C1 segment of cervical spinal cord (tissue), 14 donors: ENCODE measurements around the gene XYLT1.
"Not testable (repeated sequence)": the region's sequence is repeated elsewhere in the genome, so short reads cannot be mapped to it uniquely, and the experiment has no call there.

ENCODE experiments used
- DNase-seq, 14 donors: peaks; one replicate each; lab custom pipeline; 2025; lab: John Stamatoyannopoulos, UW

XYLT1 gene

GRCh38 chr16:17470908-17471718, at the start of gene XYLT1:
Gene XYLT1, minus strand, starts transcription at chr16:17470960. Its CDS starts 164 bp downstream, at chr16:17470796.
- peak in 4 of 14 donors; percentile 42 to 73 (median 49) for DNase-seq

DNA sequence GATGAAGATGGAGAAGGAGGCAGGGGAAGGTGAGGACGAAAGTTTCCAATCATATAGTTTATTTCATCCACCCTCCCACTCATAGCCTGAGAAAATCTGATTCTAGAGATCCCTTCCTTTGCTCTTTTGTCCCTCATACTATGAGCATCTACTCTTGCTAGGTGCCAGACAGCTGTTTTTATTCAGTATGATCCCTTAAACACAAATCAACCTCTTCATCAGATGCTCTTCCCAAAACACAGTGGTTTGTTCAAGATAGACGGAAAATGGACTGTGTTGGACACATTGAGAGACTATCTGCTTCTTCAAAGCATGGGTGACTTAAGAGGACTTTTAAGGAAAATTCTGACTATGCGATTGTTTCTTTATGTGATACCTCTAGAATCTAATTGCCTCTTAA, 49.4 kb upstream of the XYLT1 start:
- DNase-seq, result no peak

DNA sequence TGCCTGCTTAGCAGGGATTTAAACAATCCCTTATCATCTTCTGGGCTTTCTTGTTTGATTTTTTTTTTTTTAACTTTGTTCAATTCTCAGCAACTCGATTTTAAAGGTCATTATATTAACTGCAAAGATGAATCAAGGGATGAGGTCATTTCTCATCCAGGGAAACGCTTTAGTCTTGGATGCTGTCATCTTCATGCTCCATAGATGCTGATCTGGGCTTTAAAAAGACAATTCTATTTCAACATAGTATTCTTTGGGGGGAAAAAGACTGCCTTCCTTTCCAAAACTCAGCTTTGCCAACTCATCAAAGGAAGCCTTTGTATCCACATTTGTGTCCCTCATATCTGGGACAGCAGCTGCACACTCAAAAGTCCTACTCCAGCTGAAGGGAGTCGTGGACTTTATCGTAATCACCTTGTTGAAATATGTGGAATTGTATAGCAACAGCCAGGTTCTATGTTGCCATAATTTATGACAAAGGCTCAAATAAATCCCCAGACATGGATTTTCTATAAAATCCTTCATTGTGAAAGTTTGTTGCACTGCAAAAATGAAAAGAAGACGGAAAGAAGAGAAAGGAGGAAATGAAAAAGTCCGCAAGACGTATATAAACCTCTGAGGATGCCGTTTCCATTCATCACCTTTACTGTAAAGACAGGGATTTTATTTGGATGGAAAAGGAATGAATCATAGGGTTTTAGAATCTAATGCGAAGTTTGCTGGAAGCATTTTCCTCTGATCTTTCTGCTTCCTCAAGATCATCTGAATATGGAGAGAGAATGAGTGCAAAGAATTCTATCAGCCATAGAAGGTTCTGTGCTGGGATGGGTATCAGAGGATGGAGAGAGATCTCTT, 48.6 kb upstream of the XYLT1 start:
- DNase-seq, result no peak

DNA sequence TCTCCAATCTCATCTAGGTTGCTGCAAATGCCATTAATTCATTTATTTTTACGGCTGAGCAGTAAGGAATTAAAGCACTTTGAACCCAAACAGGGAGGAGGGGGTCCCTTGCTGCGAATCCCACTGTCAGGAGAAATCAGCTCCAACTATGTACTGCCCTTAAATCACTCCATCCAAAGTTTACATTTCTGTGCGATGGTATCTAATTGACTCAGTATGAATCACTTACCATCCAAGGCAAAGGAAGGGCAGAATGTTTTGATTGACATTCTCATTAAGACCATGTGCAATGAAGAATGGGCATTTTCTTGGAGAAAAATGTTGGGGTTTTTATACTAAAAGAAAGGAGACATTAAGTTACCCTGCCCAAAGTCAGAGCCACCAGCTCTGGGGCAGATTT, 47.7 kb upstream of the XYLT1 start:
- no peak for DNase-seq

- no peak for DNase-seq
Measured at GRCh38 chr16:17515421-17516210, 44.9 kb upstream of the XYLT1 start.

- DNase-seq, result no peak
Measured at GRCh38 chr16:17512636-17513220, 42.0 kb upstream of the XYLT1 start.

DNA sequence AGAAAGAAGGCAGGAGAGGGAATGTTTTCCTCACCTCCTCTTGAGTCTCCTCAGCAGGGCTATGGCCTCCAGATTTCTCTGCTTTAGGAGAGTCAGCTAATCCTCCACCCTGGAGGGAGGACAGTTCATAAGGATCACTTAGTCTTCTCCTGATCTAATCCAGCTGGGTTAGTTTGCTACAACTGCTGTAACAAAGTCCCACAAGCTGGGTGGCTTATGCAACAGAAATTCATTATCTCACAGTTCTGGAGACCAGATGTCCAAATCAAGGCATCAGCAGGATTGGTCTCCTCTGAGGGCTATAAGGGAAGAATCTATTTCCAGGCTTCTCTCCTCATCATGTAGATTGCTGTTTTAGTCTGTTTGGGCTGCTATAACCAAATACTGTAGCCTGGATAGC, 40.6 kb upstream of the XYLT1 start:
- DNase-seq, result no peak

GRCh38 chr16:17510567-17510966, 39.8 kb upstream of the XYLT1 start:
- no peak for DNase-seq

- DNase-seq, result no peak
Measured at GRCh38 chr16:17509194-17509593, 38.4 kb upstream of the XYLT1 start.

GRCh38 chr16:17508303-17508702, 37.5 kb upstream of the XYLT1 start:
- no peak for DNase-seq

GRCh38 chr16:17507516-17507915, 36.8 kb upstream of the XYLT1 start:
- not testable (repeated sequence) for DNase-seq

DNA sequence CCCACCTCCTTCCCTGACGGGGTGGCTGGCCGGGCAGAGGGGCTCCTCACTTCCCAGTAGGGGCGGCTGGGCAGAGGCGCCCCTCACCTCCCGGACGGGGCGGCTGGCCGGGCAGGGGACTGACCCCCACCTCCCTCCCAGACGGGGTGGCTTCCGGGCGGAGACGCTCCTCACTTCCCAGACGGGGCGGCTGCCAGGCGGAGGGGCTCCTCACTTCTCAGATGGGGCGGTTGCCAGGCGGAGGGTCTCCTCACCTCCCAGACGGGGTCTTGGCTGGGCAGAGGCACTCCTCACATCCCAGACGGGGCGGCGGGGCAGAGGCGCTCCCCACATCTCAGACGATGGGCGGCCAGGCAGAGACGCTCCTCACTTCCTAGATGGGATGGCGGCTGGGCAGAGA, 35.1 kb upstream of the XYLT1 start:
- DNase-seq, result not testable (repeated sequence)

DNA sequence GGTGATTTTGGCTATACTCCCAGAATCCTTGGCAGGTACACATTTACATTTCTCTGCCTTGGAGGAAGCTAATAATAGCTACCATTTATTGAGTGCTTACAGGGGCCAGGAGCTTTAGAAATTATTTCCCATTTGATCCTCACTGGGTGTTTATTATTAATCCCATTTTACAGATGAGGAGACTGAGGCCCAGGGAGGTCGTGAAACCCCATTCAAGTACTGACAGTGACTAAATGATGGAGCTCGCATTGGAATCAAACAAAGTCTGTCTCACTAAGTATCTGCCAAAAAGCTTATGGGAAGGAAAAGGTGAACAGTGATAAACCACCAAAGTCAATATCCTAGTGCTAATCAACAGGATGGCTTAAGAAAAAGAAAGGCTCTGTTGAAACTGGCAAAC, 33.3 kb upstream of the XYLT1 start:
- DNase-seq, result no peak

GRCh38 chr16:17503331-17503730, 32.6 kb upstream of the XYLT1 start:
- DNase-seq, result no peak

GRCh38 chr16:17501321-17501720, 30.6 kb upstream of the XYLT1 start:
- DNase-seq, result no peak

DNA sequence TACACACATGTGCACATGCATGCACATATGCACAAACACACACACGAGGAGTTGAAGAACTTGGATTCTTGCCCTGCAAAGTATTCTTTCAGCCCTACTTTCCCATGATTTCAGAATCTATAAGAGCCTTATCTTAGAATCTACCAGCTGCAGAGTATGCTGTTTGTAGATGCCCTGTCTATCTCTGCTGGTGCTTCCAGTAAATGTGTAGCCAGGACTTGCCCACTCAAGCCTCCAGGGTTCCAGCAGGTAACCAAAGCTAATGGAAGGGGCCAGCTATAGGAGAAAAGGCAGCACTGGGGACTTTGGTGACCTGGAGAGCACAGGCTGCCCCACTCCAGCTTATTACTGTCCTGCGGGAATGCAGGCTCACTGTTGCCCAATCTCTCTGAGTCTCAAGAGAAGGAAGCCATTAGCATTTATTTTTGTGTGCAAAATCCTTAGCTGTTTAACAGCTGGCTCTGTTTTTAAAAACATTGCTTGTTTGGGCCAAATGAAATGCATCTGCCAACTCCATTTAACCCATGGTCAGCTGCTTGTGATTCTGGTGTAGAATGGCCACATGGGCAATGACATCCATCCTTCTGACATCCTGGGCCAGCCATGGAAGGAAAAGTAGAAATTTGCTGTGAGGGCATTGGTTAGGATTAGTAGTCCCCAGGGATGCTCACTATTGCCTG, 28.6 kb upstream of the XYLT1 start:
- DNase-seq, result no peak

- no peak for DNase-seq
Measured at GRCh38 chr16:17497648-17498047, 26.9 kb upstream of the XYLT1 start.

DNA sequence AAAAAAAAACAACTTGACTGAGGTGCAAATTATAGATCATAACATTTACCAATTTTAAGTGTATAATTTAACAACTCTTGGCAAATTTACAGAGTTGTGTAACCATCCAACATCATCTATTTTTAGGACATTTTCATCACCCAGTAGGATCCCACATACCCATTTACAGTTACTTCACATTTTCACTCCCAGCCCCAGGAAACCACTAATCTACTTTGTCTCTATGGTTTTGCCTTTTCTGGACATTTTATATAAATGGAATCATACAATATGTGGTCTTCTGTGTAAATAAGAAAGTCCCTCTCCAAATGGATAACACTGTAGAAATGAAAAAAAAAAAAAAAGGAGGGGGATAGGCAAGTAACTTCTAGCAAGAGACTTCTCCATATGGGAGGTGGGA, 26.1 kb upstream of the XYLT1 start:
- no peak for DNase-seq

GRCh38 chr16:17493012-17493411, 22.3 kb upstream of the XYLT1 start:
- no peak for DNase-seq

DNA sequence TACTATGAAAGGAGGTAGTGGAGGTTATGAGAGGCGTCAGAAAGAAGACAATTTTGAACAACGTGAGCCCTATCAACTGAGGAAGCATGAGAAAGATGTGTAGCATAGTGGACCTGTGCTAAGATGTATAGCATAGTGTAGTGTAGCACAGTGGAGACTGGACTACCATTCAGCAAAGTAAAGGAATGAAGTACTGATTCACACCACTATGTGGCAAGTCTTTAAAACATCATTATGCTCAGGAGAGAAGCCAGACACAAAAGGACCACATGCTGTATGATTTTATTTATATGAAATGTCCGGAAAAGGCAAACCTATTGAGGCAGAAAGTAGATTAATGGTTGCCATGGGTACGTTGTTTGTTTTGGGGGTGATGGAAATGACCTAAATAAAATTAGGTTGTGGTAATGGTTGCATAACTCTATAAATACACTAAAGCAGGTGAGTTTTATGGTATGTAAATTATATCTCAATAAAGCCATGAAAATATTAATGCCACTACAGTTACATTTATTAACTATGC, 20.4 kb upstream of the XYLT1 start:
- no peak for DNase-seq

DNA sequence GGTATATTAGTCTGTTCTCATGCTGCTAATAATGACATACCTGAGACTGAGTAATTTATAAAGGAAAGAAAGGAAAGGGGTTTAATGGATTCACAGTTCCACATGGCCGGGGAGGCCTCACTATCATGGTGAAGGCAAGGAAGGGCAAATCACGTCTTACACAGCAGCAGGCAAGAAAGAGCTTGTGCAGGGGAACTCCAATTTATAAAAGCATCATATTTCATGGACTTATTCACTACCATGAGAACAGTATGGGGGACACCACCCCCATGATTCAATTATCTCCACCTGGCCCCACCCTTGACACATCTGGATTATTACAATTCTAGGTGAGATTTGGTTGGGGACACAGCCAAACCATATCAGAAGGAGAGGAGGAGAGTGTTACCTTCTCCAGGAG, 17.7 kb upstream of the XYLT1 start:
- DNase-seq, result no peak
